ENCODE results near the gene UPK3BL1.
"Not testable (repeated sequence)": the region's sequence is repeated elsewhere in the genome, so short reads cannot be mapped to it uniquely, and the experiment has no call there.

Gene UPK3BL1

DNA sequence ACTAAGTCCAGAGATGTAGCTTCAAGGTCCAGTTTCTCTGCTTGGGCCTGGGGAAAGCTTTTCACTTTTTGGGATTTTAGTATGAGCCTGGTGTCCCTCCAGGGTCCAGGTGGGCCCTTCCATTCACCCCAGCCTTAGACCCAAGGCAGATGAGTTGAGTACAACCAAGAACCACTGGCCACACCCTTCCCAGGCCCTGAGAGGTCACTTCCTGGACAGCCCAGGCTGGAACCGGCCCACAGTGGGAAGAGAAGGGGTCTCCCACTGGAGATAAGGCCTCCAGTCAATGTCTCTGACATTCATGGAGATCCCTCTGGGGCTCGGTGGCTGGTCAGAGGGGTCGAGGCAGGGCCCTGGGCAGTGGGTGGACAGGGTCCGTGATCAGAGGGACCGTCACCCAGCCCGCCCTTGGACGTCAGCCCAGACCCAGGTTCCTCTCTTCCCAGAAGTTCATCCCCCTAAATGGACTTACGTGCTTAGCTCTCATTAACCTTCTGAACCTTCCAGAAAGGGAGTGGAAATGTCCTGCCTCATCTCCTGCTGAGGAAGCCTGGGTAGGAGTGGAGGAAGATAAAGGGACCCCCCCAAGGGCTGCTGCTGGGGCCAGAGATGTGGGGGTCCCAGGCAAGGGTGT, 15.2 kb downstream of the UPK3BL1 start:
- not testable (repeated sequence) for DNase-seq (ENCODE audit: low read depth)

DNA sequence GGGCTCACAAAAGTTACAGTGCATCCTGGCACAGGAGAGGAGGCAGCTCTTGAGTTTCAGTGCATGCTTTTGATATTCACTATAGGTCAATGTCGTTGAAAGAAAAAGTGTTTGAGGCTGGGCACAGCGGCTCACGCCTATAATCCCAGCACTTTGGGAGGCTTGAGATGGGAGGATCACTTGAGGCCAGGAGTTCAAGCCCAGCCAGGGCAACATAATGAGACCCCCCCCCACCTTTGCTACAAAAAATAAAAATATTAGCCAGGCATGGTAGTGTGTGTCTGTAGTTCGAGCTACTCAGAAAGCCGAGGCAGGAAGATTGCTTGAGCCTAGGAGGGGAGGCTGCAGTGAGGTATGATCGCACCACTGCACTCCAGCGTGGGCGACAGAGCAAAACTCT, 24.5 kb downstream of the UPK3BL1 start:
- DNase-seq (ENCODE audit: low read depth): not testable (repeated sequence)

DNA sequence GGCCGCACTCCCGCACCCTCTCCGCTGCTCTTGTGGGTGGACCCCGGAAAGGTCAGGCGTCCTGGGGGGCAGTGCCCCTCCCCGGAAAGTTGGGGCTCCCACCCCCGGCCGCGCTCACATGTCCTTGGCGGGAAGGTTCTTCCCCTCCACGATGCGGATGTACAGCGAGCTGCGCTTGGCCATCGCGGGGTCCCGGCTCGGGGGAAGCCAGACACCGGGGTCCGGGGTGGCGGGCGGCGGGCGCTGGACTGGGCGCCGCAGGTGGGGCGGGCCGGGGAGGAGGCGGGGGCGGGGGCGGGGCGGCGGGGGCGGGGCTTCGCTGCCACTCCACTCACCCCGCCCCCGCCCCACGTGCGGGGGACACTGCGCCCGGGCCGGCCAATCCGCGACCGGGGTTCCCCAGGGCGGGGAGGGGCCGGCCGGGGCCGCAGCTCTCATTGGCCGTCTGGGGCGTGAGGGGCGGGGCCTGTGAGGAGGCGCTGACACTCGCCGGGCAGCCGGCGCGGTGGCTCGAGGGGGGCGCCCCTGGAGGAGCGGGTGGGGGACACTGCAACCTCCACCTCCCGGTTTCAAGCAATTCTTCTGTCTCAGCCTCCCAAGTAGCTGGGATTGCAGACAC, 26.0 kb downstream of the UPK3BL1 start, which contains the start of gene RASA4:
TSS of gene RASA4 (minus strand) at position 250 of the 619 bp plus-strand sequence. CDS start at position 183, 67 bp downstream.
- DNase-seq (ENCODE audit: low read depth): not testable (repeated sequence)

DNA sequence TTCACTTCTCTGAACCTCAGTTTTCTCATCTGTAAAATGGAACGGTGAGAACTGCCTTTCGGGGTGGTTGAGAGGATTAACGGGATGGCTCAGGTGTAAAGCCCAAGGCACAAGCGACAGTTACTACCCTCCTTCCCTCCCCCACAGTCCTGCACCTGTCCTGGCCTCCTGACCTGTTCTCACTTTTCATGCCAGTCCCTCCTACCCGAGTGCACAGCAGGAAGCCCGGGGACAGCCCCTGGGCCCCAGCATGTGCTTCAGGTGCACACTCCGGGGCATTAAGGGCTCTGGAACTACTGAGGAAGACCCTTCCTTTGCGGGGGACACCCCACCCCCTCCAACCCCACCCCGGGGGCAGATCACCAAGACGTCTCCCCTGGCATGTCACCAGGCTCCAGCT, 26.7 kb downstream of the UPK3BL1 start:
- DNase-seq (ENCODE audit: low read depth): not testable (repeated sequence)

DNA sequence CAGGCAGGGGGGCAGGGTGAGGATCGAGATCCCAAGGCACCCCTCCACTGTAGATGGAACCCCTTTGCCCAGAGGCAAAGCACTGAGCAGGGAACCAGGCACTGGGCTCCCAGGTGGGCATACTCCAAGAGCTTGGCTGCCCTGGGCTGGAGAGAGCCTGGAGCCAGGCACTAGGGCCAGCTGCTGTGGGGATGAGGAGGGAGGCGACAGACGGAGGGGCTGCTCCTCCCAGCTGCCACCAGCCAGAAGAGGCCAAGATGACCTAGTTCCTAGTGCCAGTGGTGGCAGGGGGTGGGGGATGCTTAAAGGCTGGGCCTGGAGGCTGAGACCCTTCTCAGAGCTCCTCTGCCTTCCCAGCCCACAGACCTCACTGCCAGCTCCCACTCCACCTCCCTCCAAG, 27.7 kb downstream of the UPK3BL1 start:
- not testable (repeated sequence) for DNase-seq (ENCODE audit: low read depth)

DNA sequence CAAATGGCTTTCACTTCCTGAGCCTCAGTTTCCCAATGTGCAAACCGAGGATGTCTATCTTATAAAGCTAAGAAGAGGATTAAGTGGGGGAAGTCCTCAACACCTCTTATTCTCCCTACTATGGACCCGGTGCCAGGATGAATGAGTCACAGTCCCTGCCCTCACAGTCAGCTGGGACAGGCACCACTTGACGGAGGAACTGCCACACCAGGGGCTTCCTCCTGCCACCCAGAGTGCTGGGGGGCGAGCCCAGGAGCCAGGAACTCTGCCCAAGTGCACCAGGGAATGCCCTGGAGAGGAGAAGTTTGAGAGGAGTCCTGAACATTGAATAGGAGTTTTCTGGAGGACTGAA, 28.3 kb downstream of the UPK3BL1 start:
- not testable (repeated sequence) for DNase-seq (ENCODE audit: low read depth)

DNA sequence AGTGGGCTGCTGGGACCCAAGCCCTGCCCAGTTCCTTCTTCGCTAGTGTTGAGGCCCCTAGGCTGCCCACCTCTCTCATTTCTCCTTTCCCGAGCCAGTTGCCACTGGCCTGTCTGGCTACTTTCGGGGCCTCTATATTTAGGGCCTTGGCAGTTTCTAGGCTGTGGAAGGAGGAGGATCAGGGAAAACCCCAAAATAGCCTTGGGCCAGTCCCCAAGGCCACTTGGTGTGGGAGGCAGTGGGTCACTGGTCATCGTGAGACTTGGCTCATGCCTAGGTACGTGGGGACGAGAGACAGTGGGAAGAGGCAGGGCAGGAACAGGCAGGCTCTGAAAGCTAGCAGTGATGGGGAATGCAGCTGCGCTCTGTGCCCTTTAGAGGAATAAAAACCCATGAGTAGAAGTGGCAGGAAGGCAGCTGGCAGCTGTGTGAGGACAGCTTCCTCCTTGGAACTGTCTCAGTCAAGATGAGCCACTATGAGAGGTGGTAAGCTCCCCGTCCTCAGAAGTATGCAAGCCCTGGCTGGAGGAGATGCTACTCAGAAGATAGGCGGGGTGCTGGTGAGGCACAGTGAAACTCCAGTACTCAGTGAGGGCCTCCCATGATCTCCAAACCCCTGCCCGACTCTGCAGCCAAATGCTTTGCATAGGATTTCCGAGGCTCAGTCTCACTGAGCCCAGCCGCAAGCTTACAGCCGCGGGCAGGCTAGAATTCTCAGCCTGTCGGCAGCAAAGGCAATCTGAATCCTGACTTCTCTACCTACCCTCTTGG, 28.8 kb downstream of the UPK3BL1 start:
- not testable (repeated sequence) for DNase-seq (ENCODE audit: low read depth)

DNA sequence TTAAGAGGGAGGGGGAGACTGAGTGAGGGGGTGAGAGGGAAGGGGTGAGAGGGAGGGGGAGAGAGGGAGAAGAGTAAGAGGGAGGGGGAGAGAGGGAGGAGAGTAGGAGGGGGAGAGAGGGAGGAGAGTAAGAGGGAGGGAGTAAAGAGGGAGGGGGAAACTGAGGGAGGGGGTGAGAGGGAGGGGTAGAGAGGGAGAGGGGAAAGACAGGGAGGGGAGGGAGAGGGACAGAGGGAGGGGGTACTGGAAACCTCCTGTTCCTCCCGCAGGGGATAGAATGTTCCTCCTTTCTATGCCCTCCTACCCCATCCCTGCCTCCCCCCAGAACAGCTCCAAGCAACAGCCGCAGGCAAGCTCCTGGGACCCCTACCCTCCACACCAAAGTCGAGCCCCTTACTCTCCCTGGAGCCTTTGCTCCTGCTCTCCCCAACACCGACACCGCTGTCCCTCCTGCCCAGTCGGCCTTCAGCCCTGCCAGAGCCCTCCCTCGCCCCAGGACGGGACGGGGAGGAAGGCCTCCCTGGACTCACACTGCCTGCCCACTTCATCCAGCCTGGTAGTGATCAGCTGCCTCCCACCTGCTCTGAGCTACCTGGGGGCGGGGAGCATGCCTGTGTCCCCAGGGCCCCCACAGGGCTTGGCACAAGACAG, 30.8 kb downstream of the UPK3BL1 start:
- not testable (repeated sequence) for DNase-seq (ENCODE audit: low read depth)

DNA sequence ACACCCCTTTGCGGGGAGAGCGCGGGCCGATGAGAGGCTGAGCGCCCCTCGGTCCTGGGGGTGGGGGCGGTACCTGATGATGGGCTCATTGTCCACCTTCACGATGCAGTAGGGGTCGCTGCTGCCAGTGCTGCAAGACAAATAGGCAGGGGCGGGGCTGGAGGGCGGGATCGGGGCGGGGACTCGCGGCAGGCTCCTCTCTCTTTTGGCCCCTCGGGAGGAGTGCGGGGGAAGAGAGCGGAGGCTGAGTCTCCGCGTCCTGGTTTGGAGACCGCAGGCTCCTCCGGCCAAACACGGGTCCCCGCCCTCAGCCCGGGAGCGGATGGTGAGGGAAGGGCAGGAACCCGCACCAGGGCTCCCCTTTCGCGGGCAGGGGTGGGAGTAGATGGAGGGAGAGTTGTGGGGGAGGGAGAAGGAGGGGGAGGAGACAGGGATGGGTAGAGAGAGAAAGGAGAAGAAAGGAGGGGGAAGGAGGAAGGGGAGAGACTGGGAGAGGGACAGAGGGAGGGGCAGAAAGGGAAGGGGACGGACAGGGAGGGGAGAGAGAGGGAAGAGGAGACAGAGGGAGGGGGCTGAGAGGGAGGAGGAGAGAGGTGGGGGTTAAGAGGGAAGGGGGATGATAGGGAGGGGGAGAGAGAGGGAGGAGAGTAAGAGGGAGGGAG, 31.4 kb downstream of the UPK3BL1 start:
- DNase-seq (ENCODE audit: low read depth): not testable (repeated sequence)

DNA sequence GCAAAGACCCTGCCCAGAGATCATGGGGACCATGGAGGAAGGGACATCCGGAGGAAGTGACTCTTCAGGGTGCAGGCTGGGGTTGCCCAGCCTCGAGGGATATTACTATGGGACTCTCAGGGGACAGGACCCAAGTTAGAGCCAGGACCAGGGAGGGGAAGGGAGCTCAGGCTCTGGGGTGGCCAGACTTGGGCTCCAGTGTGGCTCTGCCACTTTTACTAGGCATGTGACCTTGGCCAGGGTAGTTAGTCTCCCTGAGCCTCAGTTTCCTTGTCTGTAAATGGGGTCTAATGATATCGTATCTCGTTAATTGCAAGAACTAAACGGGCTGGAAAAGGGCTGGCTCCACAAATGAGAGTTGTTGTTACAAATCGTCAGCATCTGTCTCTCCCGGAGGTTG, 32.1 kb downstream of the UPK3BL1 start:
- not testable (repeated sequence) for DNase-seq (ENCODE audit: low read depth)

DNA sequence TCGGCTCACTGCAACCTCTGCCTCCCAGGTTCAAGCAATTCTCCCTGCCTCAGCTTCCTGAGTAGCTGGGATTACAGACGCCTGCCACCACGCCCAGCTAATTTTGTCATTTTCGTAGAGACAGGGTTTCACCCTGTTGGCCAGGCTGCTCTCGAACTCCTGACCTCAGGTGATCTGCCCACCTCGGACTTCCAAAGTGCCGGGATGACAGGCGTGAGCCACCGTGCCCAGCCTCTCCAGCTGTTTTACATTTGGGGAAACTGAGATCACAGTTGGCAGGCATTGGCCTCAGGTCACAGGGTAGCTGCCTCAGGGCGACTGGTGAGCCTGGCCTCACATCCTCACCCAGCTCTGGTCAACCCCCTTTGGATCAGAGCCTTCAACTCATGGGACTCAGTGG, 32.9 kb downstream of the UPK3BL1 start:
- not testable (repeated sequence) for DNase-seq (ENCODE audit: low read depth)

DNA sequence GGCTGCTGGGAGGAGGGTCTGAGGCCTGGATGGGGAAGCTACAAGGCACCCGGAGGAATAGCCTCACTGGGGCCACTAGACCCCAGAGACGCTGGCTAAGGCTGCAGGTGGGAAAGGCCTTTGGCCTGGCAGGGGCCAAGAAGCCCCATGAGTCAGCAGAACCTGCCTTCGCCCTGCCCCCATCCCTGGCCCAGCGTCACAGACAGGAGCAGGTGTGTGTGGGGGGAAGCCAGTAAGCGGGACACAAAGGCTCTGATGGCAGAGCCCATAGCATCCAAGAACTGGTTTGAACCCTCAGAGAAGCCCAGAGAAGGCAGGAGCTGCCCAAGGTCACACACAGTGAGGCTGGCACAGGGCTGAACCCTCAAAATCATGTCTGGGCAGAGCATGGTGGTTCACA, 35.7 kb downstream of the UPK3BL1 start:
- not testable (repeated sequence) for DNase-seq (ENCODE audit: low read depth)

DNA sequence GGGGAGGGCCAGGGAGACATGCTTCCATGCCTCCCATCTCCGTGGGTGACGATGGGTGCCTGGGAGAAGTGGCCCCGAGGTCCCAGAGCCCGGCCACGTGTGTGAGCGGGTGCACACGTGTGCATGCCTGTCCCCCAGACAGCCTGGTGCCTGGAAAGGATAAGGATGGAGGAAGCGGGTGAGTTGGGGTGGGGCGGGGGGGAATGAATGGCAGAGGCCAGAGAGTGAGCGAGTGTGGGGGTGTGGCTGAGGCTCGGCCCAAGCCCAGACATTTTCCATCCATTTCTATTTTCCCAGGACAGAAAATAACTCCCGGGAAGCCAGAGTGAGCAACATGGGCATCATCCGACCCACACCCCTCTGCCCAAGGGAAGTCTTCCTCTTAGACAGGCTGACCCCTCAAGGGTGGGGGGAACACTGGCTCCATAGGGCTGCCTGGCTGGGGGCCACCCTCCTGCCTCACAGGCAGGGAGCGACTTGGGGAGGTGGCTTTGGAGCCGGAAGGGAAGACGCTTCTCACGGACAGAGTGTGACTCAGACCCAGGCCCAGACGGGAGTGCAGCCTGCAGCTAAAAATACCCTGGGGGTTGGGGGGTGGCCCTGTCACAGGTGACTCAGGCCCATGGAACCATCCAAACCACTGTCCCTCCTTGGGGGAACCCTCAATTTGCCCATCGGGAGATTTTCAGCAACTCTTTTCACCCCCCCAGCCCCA, 38.0 kb downstream of the UPK3BL1 start:
- not testable (repeated sequence) for DNase-seq (ENCODE audit: low read depth)

DNA sequence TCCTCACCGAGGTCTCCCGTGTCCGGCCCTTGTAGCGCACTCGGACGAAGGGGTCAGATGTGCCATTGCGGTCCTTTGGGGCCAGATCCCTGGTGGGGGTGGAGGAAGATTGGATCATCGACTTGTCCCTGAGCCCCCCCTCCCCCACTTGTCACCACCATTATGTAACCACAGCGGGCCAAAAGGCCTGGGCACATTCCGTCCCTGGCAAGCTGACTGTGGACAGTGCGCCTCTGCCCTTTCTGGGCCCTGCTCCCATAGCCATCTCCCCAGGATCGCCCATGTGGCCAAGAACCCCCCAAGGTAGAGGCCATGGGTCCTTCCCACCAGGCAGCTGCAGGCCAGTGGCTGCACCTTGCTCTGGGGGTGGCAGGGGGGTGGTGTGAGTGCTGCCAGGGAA, 40.3 kb downstream of the UPK3BL1 start:
- DNase-seq (ENCODE audit: low read depth): not testable (repeated sequence)

DNA sequence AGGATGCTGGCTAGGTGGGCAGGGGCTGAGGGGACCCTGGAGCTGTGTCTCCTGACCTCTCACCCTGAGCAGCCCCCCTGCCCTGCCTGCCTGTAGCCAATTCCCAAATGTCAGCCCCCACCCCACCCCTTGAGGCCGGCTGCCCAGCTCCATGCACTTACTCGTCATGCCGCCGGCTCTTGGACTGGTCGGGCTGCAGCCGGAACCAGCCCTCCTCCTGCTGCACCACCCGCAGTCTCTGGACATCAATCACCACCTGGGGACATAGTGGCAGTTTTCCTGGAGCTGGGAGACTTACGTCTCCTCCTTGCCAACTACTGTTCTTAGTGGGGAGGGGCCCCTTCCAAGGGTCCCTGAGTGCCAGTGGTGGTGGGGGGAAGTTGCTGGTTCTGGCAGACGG, 42.9 kb downstream of the UPK3BL1 start:
- not testable (repeated sequence) for DNase-seq (ENCODE audit: low read depth)

DNA sequence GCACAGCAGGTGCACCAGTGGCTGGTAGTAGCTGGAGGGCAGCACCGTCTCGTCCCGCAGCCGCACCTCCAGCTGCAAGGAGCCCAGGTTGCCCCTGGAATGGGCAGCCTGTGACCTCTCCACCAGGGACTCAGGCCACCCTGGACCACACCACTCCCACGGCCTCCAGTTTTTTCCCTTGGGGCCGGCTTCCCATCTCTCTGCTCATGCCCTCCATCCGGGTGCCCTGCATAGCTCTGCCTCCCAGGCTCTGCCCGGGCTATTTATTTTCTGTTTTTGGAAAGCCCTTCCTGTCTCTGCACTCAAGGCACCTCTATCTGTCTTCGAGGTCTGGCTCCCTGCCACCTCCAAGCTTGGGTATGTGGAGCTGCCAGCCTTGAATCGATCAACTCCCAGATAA, 46.6 kb downstream of the UPK3BL1 start:
- DNase-seq (ENCODE audit: low read depth): not testable (repeated sequence)

DNA sequence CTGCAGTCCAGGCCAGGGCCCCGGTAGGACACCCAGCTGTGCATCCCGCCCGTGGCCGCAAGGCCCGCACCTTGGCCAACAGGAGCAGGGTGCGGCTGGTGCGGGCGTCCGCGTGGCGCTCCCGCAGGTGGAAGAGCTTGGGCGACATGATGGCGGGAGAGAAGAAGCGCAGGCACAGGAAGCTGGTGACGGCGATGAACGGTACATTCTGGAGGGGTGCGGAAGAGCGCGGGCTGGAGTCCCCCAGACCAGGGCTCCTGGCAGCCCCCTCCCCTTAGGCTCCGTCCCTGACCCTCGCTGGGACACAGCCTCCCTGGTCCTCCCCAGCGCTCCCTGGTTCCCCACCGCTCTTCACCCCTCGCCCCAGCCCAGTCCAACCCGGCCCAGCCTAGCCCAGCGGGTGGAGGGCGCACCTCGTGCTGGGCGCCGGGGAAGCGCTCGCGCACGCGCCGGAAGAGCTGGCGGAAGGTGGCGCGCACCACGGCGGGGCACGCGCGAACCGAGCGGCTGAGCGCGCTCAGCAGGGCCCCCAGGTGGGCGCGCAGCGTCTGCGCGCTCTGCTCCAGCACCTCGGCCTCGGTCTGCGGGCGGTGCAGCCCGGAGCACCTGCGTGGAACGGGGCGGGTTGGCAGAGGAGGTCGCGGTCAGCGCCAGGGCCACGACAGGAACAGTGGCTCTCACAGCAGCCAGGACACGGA, 48.8 kb downstream of the UPK3BL1 start:
- DNase-seq (ENCODE audit: low read depth): not testable (repeated sequence)

DNA sequence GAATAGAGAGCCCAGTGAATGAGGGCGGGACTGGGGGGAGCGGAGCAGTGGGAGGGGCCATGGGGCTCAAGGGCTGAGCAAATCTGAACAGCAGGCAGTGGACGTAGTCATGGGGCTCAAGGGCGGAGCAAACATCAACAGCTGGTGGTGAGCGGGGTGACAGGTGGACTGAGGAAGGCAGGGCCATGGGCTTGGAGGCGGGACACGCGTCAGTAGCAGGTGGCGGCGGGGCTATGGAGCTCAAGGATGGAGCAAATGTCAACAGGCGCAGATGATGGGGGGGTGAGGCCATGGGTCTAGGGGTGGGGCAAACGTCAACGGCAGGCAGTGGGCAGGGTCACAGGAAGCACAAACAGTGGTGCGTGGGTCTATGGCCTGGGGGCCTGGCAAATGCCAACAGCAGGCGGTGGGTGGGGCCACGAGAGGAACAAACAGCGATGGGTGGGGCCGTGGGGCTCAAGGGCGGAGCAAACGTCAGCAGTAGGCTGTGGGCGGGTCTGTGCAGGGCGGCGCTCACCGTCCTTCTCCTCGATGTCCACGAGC, 50.0 kb downstream of the UPK3BL1 start:
- not testable (repeated sequence) for DNase-seq (ENCODE audit: low read depth)

DNA sequence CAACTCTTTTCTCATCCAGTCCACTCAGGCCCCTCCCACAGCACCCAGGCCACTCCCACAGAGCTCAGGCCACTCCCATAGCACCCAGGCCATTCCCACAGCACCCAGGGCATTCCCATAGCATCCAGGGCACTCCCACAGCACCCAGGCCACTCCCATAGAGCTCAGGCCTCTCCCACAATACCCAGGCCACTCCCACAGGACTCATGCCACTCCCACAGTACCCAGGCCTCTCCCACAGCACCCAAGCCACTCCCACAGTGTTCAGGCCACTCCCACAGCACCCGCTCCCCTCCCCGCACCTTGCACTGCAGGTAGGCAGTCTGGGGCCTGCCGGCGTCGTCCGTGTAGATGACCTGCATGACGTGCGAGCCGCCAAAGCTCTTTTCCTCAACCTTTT, 52.7 kb downstream of the UPK3BL1 start:
- not testable (repeated sequence) for DNase-seq (ENCODE audit: low read depth)
